Diencephalon (tissue), 1 donor: ENCODE results near the gene CSTA. TPM values are rescaled to one million over a fixed set of nuclear protein-coding genes. Genes with fewer than 3 reads are reported as not detected.

Experiments used
- total RNA-seq: library from RNA; depleted of rRNA; stranded (reverse); fragments of >200 nt; gene quantifications from one replicate; pipeline ENCODE4 v1.2.3, GENCODE V29; 2014

Gene CSTA, protein sequence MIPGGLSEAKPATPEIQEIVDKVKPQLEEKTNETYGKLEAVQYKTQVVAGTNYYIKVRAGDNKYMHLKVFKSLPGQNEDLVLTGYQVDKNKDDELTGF
- total RNA-seq: 1.4 TPM

DNA sequence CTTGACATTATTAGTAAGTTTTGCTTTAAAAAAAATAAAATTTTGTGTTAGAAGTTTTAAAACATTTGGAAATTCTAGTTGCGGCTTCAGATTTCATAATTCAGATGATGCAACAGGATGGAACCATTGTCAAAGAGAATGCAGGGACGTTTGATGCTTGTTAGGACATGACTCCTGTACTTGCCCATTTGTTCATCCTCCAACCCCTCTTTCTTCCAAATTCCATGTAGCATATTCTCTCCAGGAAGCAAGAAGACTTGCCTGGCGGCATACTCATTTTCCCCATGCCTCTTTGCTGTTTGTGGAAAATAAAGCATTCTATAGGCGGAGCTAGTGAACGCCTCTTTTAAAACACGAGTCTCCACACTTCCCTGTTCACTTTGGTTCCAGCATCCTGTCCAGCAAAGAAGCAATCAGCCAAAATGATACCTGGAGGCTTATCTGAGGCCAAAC, at the start of gene CSTA:
TSS of gene CSTA (plus strand) at position 378 of the 453 bp plus-strand sequence. CDS start at position 423, 45 bp downstream.

DNA sequence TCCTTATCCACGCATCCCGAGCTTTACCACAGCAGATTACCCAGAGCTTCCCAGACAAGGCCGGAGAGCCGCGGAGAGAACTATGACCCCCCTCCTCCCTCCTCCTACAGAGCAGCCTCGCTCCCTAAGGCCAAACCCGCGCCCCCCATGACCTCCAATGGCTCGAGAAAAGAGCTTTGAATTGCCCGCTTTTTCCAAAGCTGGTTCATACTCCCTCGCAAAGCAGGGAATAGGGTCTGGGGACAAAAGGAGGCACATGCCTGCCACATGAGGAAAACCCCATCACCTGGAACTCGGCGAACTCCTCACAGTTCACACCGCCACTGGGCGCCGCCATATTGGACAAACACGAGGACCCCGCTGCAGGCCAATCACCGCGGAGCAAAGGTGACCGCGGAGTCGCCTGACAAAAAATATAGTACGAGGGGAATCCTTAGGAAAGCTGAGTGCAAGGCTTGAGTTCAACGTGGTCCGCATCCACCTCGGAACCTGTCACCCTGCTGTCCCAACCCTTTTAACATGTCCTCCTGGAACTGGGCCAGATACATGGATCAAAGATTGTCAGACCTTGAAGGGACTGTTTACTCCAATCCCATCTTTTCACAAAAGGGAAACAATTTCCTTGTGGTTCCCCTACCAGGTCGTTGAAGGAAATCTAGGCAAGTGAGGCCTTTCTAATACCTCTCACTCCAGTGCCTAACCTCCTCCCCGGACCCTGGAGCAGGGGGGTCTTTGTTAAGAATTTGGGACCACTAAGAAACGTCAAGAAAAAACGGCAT, 58.0 kb downstream of the CSTA start, which contains the start of gene MIX23:
TSS of gene MIX23 (minus strand) at position 344 of the 779 bp plus-strand sequence. CDS start at position 337, 7 bp downstream.

DNA sequence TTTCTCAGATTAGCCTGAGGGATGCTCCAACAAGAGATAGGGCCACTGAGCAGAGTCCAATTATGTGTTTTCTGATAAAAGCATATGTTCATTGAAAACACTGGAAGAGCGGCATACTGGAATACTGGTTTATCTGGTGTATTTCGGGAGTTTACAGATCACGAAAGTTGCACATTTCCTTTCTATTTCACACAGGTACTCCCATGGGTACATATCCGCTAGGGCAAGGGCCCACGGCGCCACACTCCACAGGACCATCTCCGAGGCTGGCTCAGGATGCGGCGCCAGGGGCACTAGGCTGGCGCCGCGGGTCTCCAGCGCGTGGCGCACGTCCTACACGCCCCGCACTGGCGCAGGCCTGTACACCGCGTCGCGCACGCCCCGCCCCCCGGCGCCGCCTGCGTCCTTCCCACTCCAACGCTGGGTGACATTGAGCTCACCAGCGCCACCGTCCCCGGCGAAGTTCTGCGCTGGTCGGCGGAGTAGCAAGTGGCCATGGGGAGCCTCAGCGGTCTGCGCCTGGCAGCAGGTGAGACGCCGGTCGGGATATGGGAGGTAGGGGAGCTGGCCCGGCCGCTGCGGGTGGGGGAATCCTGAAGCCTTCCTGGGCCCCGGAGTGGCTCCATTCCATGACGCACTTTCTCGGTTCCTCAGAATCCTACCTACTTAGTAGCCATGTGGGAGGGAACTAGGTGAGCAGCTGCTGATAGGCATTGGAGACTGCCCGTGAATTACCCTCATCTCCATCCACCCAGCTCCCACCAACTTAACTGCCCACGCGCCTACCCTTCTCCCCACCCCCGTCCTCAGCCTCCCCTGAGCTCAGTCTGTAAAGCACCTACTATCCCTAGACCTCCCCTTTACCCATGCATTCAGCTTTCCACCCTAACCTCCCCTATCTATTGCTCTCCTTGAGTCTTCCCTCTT, 59.0 kb downstream of the CSTA start, which contains the start of gene FAM162A:
TSS of gene FAM162A (plus strand) at position 412 of the 927 bp plus-strand sequence. CDS start at position 496, 84 bp downstream.

Other genes with a start within 250 kb of the CSTA start
- gene CASR, start 141.6 kb upstream of the CSTA start, total RNA-seq: 0.69 TPM
- gene MIX23, start 58.0 kb downstream of the CSTA start, total RNA-seq: 24.7 TPM
- 15.9 TPM for gene FAM162A, start 58.9 kb downstream of the CSTA start, total RNA-seq
- gene WDR5B, start 90.8 kb downstream of the CSTA start, total RNA-seq: 6.0 TPM
- 56.1 TPM for gene KPNA1, start 189.7 kb downstream of the CSTA start, total RNA-seq
- 9.7 TPM for gene PARP9, start 239.1 kb downstream of the CSTA start, total RNA-seq
- gene DTX3L, start 239.1 kb downstream of the CSTA start, total RNA-seq: 6.7 TPM